Subcutaneous adipose tissue (tissue), 4 donors: ENCODE data around the gene GPC6. TPM values are rescaled to one million over a fixed set of nuclear protein-coding genes. Genes with fewer than 3 reads are reported as not detected.

Experiments used
- total RNA-seq, 4 donors: library from RNA; depleted of rRNA; stranded (reverse); fragments of >200 nt; gene quantifications; one replicate each; pipeline ENCODE4 v1.1.0, GENCODE V29; 2016
- TF ChIP-seq, protein P1 (sequence below): fragments of 450-650 bp; IDR thresholded peaks from one replicate; pipeline ENCODE4 v1.5.1; 2016; ENCODE audit warnings: low read depth, mild to moderate bottlenecking, control low read depth, antibody characterized with exemption, moderate library complexity

The GPC6 gene
- total RNA-seq, 4 donors from 2014 or later: 16.2 to 30.6 (median 26.9) TPM

DNA sequence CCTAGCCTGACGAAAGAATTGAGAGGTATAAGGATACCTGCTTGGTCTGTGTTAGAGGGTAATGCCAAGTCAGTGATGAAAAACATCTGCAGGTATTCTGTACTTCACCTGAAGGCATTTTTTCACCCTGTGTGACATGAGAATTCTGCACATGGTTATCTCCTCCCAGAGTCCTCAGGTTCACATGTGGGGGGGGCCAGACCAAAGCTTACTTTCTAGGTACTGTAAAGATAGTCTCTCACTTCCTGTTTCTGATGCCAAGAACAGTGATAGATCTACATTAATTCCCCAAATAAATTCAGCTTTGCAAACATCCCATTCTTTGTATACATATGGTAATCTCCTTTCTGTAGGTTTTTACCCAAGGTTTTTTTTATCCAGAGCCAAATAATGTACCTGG lies 53.4 kb downstream of the GPC6 start:
- TF ChIP-seq, protein P1, sequence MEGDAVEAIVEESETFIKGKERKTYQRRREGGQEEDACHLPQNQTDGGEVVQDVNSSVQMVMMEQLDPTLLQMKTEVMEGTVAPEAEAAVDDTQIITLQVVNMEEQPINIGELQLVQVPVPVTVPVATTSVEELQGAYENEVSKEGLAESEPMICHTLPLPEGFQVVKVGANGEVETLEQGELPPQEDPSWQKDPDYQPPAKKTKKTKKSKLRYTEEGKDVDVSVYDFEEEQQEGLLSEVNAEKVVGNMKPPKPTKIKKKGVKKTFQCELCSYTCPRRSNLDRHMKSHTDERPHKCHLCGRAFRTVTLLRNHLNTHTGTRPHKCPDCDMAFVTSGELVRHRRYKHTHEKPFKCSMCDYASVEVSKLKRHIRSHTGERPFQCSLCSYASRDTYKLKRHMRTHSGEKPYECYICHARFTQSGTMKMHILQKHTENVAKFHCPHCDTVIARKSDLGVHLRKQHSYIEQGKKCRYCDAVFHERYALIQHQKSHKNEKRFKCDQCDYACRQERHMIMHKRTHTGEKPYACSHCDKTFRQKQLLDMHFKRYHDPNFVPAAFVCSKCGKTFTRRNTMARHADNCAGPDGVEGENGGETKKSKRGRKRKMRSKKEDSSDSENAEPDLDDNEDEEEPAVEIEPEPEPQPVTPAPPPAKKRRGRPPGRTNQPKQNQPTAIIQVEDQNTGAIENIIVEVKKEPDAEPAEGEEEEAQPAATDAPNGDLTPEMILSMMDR: no peak

DNA sequence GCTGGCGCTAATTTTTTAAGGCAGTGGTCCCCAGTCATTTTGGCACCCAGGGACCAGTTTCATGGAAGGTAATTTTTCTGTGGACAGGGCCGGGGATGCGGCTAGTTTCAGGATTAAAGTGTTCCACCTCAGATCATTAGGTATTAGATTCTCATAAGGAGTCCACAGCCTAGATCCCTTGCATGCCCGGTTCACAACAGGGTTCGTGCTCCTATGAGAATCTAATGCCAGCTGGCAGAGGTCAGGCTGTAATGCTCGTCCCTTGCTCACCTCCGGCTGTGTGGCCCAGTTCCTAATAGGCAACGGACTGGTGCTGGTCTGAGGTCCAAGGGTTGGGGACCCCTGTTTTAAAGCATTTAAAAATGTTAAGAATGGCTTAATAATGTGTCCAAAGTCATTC lies 54.1 kb downstream of the GPC6 start:
- TF ChIP-seq, protein P1: no peak

DNA sequence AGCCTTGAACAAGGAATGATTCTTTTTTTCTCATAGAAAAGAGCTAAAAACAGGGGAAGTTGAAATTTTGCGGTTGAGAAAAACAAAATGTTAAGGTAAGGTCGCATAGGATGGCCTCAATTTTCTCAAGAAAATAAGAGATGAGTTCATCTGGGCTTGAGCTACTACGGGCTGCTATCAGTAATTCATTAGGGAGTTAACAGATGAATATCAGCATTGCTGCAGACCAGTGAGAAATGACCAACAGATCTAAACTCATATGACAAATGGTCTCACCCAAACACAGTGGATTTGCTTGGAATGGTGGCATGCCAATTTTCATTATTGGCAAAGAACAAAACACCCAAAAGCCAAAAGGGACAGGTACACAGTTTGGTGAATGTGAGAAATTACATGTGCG lies 56.6 kb downstream of the GPC6 start:
- TF ChIP-seq, protein P1: no peak

DNA sequence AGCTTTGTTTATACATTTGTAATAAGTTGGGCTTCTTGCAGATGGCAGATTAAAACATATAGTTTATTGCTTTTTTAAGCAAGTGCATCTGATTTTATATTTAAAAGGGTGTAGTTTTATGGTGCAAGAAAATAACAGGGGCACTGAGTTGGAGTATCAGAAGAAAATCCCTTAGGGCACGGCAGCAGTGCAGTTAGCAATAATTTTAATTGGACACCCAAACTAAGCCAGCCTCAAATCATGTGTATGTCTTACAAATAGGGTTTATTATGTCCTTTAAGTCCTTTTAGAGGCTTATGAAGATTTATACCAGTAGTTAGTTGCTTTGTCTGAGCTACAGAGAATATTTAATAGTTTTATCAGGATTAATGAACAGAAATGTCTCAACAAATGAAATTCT lies 57.5 kb downstream of the GPC6 start:
- TF ChIP-seq, protein P1: no peak

DNA sequence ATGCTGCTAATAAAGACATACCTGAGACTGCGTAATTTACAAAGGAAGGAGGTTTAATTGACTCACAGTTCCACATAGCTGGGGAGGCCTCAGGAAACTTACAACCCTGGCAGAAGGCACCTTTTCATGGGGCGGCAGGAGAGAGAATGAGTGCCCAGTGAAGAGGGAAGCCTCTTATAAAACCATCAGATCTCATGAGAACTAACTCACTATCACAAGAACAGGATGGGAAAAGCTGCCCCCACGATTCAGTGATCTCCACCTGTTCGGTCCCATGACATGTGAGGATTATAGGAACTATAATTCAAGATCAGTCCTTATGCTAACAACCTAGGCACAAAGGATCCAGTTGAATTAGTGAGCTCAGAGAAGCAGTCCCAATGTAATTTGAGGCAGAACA lies 59.4 kb downstream of the GPC6 start:
- TF ChIP-seq, protein P1: no peak

DNA sequence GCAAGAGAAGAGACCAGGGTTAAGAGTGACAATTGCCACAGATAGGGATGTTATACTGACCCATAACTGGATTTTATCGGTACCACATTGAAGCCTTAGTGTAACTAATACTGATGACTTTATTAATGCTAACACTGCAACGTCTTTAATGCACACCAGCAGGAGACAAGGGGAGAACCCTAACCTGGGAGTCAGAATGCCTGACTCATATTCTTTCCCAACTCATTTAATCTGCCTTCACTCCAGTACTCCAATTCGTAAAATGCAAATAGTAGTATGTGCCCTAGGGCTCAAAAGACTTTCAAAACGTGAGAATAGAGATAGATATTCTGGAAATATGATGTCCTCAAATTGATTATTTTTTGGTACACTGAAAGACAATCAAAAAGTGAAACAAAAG lies 62.4 kb downstream of the GPC6 start:
- TF ChIP-seq, protein P1: no peak

DNA sequence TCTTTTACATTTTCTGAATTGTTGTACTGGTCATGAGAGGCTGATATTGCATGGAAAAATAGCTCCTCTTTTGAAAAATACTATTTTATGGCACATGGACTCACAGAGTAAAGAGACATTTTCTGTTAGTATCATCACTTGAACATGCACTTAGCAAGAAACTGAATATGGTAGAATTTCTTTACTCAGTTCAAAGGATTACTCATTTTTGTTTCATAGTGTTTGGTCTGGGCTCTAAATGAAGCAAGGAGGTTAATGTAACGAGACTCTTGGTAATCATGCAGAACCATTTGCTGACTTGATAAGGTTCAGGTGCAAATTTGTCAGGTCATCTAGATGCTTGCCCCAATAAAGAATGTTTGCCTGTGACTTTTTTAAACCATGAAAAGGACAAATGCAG lies 63.2 kb downstream of the GPC6 start:
- TF ChIP-seq, protein P1: no peak
